HG03558 (cell line): ENCODE results near the gene PDE7B.

Experiments used
- ATAC-seq: cut with Tn5 transposase; IDR thresholded peaks from one replicate; pipeline ENCODE4 v1.9.1; 2021; ENCODE audit warnings: moderate number of reproducible peaks; ENCODE audit not compliant: unreplicated experiment; ENCODE audit errors: extremely low read depth

Gene PDE7B

GRCh38 chr6:135883536-135883935 is 32.0 kb downstream of the PDE7B start:
- ATAC-seq: no peak

- no peak for ATAC-seq
These were observed 32.6 kb downstream of the PDE7B start for GRCh38 chr6:135884136-135884535.

- ATAC-seq: no peak
These were observed 35.6 kb downstream of the PDE7B start for GRCh38 chr6:135887069-135887468.

GRCh38 chr6:135888818-135889217 is 37.3 kb downstream of the PDE7B start:
- ATAC-seq: no peak

GRCh38 chr6:135890876-135891275 is 39.4 kb downstream of the PDE7B start:
- no peak for ATAC-seq

- ATAC-seq: no peak
These were observed 40.2 kb downstream of the PDE7B start for GRCh38 chr6:135891710-135892109.

GRCh38 chr6:135895231-135895911 is 43.9 kb downstream of the PDE7B start:
- ATAC-seq: no peak

GRCh38 chr6:135897087-135897486 is 45.6 kb downstream of the PDE7B start:
- ATAC-seq: no peak

- no peak for ATAC-seq
These were observed 50.4 kb downstream of the PDE7B start for GRCh38 chr6:135901774-135902524.

GRCh38 chr6:135902756-135903331 is 51.3 kb downstream of the PDE7B start:
- no peak for ATAC-seq

GRCh38 chr6:135904666-135905065 is 53.2 kb downstream of the PDE7B start:
- no peak for ATAC-seq

GRCh38 chr6:135905604-135906300 is 54.3 kb downstream of the PDE7B start:
- no peak for ATAC-seq

GRCh38 chr6:135906542-135906941 is 55.0 kb downstream of the PDE7B start:
- no peak for ATAC-seq

- ATAC-seq: no peak
These were observed 55.5 kb downstream of the PDE7B start for GRCh38 chr6:135906972-135907465.

- ATAC-seq: no peak
These were observed 58.4 kb downstream of the PDE7B start for GRCh38 chr6:135909737-135910387.

GRCh38 chr6:135910790-135911618 is 59.5 kb downstream of the PDE7B start:
- no peak for ATAC-seq

- no peak for ATAC-seq
These were observed 62.3 kb downstream of the PDE7B start for GRCh38 chr6:135913785-135914184.

- no peak for ATAC-seq
These were observed 67.5 kb downstream of the PDE7B start for GRCh38 chr6:135919026-135919425.

GRCh38 chr6:135920689-135921088 is 69.2 kb downstream of the PDE7B start:
- ATAC-seq: no peak
